Activated CD8-positive, alpha-beta T cell treated with anti-CD3 and anti-CD28 coated beads for 36 hours (primary cell): ENCODE results near the gene PRKCB. TPM values are rescaled to one million over a fixed set of nuclear protein-coding genes. Genes with fewer than 3 reads are reported as not detected.

Experiments used
- ATAC-seq: fragments of 200-7000 bp; cut with Tn5 transposase; one replicate; pipeline ENCODE4 v1.10.0; 2021; ENCODE audit warnings: mild to moderate bottlenecking, moderate library complexity
- CTCF ChIA-PET: fragments of 350-600 bp; sonication (Branson Sonifier 250); formaldehyde crosslinking; loops from one replicate; lab custom pipeline; 2021; ENCODE audit warnings: antibody characterized with exemption; lab: Charles Lee
- POLR2A ChIA-PET: fragments of 350-600 bp; sonication (Branson Sonifier 250); formaldehyde crosslinking; loops from one replicate; lab custom pipeline; 2021; ENCODE audit warnings: antibody characterized with exemption; lab: Charles Lee
- DNase-seq: peaks from one replicate; pipeline ENCODE4 v3.0.0-alpha.2; 2020
- H3K27ac Mint-ChIP-seq: one replicate; pipeline ENCODE4 v1.8.0; 2021; ENCODE audit warnings: mild to moderate bottlenecking, mixed read lengths
- H3K27me3 Mint-ChIP-seq: one replicate; pipeline ENCODE4 v1.8.0; 2021; ENCODE audit warnings: mixed read lengths
- H3K36me3 Mint-ChIP-seq: one replicate; pipeline ENCODE4 v1.8.0; 2021; ENCODE audit warnings: low read depth, mixed read lengths
- H3K4me1 Mint-ChIP-seq: one replicate; pipeline ENCODE4 v1.8.0; 2021; ENCODE audit warnings: low read depth, mixed read lengths
- H3K4me3 Mint-ChIP-seq: one replicate; pipeline ENCODE4 v1.8.0; 2021; ENCODE audit warnings: mild to moderate bottlenecking, moderate library complexity, mixed read lengths
- H3K9me3 Mint-ChIP-seq: one replicate; pipeline ENCODE4 v1.8.0; 2021; ENCODE audit warnings: mixed read lengths
- CTCF ChIP-seq: fragments of 200-600 bp; IDR thresholded peaks from one replicate; pipeline ENCODE4 v1.8.0; 2022; ENCODE audit warnings: antibody characterized with exemption, mild to moderate bottlenecking
- intact Hi-C: fragments of 100-400 bp; cut with micrococcal nuclease; formaldehyde crosslinking; loops from one replicate; pipeline ENCODE4 v1.10.0; 2022
- total RNA-seq, 2 experiments: library from RNA; stranded (reverse); gene quantifications; one replicate each; pipeline ENCODE4 v1.2.3, GENCODE V29; 2021

Gene PRKCB
- total RNA-seq, 2 experiments from 2014 or later: 101 to 105 TPM

DNA sequence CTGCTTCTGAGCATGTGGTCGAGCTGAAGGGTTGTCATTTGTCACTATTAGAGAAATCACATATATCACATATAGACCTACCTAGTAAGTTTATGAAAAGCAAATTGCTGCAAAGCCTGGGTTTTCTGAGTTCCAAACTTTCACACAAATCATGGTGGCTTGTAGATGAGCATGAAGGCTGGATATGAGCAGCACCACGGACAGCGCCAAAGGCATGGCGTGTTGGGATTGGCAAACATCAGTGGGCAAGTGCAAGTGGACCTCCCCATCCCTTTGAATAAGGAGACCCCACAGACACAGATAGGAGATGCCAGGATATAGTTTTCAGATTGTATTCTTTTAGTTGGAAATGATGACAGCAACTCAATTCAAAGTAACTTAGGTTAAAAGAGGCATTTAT is 342.7 kb downstream of the PRKCB start:
- no peaks in the 10 kb centered on the region for H3K9me3 Mint-ChIP-seq
- ATAC-seq: no peak

GRCh38 chr16:24180451-24180850 is 344.7 kb downstream of the PRKCB start:
- CTCF ChIA-PET: no interaction called here
- POLR2A ChIA-PET: no interaction called here
- Mint-ChIP-seq H3K36me3 (peaks cover 32% of the 10 kb centered on the region), H3K4me1 (no peaks in the 10 kb centered on the region), H3K9me3 (no peaks in the 10 kb centered on the region), H3K27ac (no peak overlapping the region), H3K27me3 (no peaks in the 10 kb centered on the region), H3K4me3 (no peak overlapping the region)
- intact Hi-C loops: no loop called here
- no peak for ATAC-seq
- no peak for TF ChIP-seq CTCF
- no peak for DNase-seq

More for the DNA sequence above, 342.7 kb downstream of the PRKCB start:
- no peak overlapping the region for H3K27ac Mint-ChIP-seq
- H3K4me3 Mint-ChIP-seq: no peak overlapping the region
- POLR2A ChIA-PET: no interaction called here
- intact Hi-C loops: no loop called here
- CTCF ChIA-PET: no interaction called here
- no peaks in the 10 kb centered on the region for H3K27me3 Mint-ChIP-seq
- TF ChIP-seq CTCF: no peak
- H3K36me3 Mint-ChIP-seq: peaks cover 43% of the 10 kb centered on the region
- peak; percentile 17 for DNase-seq
- H3K4me1 Mint-ChIP-seq: no peaks in the 10 kb centered on the region

- DNase-seq (no peak), ATAC-seq (no peak)
- no peaks in the 10 kb centered on the region for H3K27me3 Mint-ChIP-seq
- H3K9me3 Mint-ChIP-seq: no peaks in the 10 kb centered on the region
- H3K4me1 Mint-ChIP-seq: peaks cover 36% of the 10 kb centered on the region
- ChIA-PET POLR2A (interaction anchor here (2.2 kb wide), 1 partner anchor 35 kb away, joined by 8 read pairs; no protein-coding TSS in a partner anchor), CTCF (interaction anchor here (0.7 to 2.0 kb wide), 4 partner anchors 34 to 605 kb away, joined by 3 to 5 read pairs (median 3); no protein-coding TSS in a partner anchor)
- TF ChIP-seq CTCF: no peak
- H3K27ac Mint-ChIP-seq: no peak overlapping the region
- no peak overlapping the region for H3K4me3 Mint-ChIP-seq
- peaks cover 33% of the 10 kb centered on the region for H3K36me3 Mint-ChIP-seq
- intact Hi-C loops: no loop called here
Measured at GRCh38 chr16:24188021-24188542, 352.3 kb downstream of the PRKCB start.

DNA sequence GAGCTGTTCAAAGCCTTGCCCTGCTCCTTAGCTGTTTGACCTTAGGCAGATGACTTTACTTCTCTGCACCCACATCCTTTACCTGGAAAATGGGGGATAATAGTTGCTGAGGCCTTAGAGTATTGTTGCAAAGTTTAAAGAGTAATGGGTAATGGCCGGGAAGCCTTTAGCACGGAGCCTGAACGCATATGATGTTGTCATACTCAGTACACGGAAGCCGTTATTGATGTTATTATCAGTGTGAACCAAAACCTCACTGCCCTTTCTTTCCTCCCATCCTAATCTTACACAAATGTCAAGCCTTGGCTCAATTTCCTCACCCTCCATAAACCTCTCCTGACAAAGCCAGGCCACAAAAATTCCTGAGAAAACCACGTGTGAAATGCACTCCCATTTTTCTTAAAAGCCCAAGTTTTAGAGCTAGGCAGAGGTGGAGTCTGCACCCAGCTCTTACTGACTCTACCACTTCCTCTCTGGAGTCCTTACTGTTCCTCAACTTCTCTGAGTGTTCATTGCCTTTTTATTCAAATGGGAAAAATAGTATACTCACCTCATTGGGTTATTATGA is 353.1 kb downstream of the PRKCB start:
- Mint-ChIP-seq H3K9me3 (no peaks in the 10 kb centered on the region), H3K4me3 (no peak overlapping the region), H3K4me1 (peaks cover 36% of the 10 kb centered on the region), H3K36me3 (peaks cover 33% of the 10 kb centered on the region), H3K27me3 (no peaks in the 10 kb centered on the region), H3K27ac (peak overlapping the region; percentile 81)
- ChIA-PET POLR2A (interaction anchor here (0.6 to 2.2 kb wide), 2 partner anchors 36 to 118 kb away, joined by 4 to 8 read pairs; no protein-coding TSS in a partner anchor), CTCF (interaction anchor here (0.9 to 2.0 kb wide), 6 partner anchors 16 to 604 kb away, joined by 3 to 5 read pairs (median 4); no protein-coding TSS in a partner anchor)
- ATAC-seq (no peak), DNase-seq (no peak)
- no peak for TF ChIP-seq CTCF
- intact Hi-C loops: no loop called here

- DNase-seq (peak; percentile 18), ATAC-seq (peak; percentile 74)
- peaks cover 36% of the 10 kb centered on the region for H3K4me1 Mint-ChIP-seq
- no peak for TF ChIP-seq CTCF
- H3K4me3 Mint-ChIP-seq: no peak overlapping the region
- peak overlapping the region; percentile 81 for H3K27ac Mint-ChIP-seq
- POLR2A ChIA-PET: interaction anchor here (2.2 kb wide), 1 partner anchor 37 kb away, joined by 8 read pairs; no protein-coding TSS in a partner anchor
- CTCF ChIA-PET: interaction anchor here (1.6 to 2.0 kb wide), 2 partner anchors 17 to 119 kb away, joined by 4 to 5 read pairs; no protein-coding TSS in a partner anchor
- H3K27me3 Mint-ChIP-seq: no peaks in the 10 kb centered on the region
- H3K36me3 Mint-ChIP-seq: peaks cover 33% of the 10 kb centered on the region
- intact Hi-C loops: no loop called here
- no peaks in the 10 kb centered on the region for H3K9me3 Mint-ChIP-seq
Measured at GRCh38 chr16:24189941-24190340, 354.2 kb downstream of the PRKCB start.
